ENCODE data around the gene PBX4. TPM values are rescaled to one million over a fixed set of nuclear protein-coding genes. Genes with fewer than 3 reads are reported as not detected.

PBX4 gene
- polyA plus RNA-seq, 1 donor: 1.8 TPM

DNA sequence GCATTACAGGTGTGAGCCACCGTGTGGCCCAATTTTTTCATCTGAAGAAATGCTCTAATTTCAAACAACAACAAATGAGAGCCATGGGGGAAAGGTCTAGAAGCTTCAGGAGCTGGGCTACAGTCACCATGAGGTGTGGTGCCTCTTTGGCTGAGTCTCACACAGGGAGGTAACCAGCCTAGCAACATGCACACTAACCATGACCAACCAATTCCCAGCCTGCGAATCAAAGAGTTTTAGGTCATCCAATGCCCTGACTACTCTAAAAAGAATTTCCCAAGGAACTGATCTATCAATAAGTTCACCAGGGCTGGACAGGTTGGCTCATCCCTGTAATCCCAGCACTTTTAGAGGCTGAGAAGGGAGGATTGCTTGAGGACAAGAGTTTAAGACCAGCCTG is 29.9 kb downstream of the PBX4 start:
- DNase-seq (ENCODE audit: low read depth): no peak

DNA sequence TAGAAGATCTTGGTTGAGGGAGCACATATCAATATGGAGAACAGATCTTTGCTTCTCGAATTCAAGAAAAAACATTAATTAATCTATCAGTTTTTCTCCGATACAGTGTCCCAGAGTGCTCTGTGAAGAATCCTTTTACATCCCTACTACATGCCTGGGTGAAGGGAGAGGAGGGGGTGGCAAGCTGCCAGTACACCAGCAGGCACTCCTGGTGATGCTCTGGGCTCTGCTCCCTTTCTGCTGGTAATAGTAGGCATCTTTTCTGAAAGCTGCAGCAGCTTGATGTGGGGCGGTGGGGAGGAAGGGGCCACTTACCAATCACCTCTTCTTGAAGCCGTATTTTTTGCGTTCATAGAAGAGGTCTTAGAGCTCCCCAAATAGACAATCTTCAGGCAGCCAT is 30.7 kb downstream of the PBX4 start:
- DNase-seq (ENCODE audit: low read depth): no peak

DNA sequence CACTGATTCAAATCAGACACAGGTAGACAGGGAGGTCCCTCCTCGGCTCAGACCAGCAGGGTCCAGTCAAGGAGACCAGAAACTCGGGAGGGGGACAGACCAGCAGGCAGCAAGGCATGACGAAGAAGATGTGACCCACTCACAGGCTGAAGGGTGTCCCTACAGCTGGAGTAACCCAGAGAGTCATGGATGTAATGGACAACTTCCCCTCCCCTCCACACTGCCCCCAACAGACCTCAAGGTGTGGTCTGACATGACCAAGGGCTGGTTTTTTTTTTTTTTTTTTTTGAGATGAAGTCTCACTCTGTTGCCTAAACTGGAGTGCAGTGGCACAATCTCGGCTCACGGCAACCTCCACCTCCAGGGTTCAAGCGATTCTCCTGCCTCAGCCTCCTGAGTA is 34.1 kb downstream of the PBX4 start:
- no peak for DNase-seq (ENCODE audit: low read depth)

DNA sequence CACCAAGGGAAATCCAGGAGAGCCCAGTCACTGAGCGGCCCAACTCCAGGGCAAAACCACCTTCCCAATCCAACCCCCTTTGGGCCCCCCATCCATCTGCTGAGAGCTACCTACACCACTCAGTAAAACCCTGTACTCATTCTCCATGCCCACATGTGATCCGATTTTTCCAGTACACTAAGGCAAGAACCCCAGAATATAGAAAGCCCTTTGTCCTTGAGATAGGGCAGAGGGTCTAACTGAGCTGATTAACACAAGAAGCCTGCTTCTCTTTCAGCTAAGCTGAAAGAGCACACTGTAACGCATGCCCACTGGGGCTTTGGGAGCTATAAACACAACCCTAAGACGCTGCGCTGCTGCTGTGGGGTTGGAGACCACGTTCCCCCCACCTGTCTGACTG is 36.0 kb downstream of the PBX4 start:
- DNase-seq (ENCODE audit: low read depth): no peak

DNA sequence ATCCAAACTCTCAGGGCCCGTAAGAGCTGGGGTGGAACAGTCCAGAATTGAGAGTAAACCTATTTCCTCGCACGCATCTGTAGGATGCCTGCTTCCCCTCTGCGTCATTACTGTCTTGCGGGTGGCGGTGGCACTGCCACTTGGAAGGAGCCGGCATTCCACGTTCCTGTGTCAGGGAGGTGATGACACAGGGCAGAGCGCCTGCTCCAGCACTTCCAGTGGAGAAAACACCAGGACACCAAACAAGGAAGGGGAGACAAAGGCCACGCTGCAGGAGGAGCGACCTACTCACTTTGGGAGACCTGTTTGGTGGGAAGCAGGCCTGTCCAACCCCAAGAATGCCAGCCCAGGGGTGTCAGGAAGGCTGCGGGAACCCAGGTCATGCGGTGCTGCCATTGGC is 37.1 kb downstream of the PBX4 start:
- no peak for DNase-seq (ENCODE audit: low read depth)

DNA sequence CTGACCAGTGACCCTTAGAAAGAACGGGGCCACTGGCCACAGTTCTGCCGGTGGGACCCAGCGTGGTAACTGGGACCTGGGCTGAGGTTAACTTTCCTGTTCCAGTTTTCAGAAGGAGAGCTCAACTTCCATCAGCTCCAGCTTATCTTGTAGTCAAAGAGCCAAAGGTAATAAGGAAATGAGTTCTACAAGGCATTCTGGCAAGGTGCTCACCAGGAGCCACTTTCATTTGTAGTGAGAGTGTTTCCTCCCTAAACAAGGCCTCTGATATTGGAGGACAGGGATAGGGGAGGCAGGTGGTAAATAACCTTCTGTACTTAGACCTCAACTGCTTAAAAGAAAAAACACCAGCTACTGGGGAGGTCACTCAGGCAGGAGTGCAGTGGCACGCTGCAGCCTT is 38.1 kb downstream of the PBX4 start:
- DNase-seq (ENCODE audit: low read depth): no peak

DNA sequence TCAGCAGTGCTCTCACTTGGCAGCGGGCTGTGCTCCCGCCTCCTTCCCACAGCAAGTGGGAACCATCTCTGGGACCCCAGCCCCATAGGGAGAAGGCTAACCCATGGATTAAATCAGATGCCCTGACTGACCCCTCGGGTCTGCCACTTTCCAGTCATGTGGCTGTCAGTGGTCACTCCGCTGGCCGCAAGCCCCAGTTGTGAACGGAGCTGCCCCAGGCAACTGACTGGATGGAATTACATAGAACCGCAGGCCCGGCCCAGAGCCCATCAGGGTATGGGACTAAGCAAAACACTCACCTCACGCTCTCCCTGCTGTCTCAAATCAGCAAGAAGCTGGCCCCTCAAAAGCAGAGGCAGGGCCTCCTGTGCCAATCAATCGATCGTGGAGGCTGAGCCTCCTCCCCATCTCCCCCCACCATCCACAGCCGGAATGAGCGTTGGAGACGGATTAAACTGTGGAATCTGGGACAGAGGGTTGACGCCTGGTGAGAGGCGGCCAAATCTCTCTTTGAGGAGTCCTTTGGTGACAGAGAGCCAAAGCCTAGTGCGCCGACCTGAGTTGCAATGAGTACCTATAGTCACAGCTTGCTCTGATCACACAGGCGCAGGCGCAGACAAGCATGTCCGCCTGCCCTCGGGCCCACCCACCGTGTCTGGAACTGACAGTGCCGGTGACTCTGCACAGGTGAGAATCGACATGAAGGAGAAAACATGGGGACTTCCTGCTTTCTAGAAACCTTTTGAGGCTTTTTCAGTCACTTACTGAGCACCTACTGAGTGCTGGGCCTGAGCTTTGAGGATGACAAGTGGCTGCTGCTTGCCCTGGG is 38.7 kb downstream of the PBX4 start:
- DNase-seq (ENCODE audit: low read depth): no peak

DNA sequence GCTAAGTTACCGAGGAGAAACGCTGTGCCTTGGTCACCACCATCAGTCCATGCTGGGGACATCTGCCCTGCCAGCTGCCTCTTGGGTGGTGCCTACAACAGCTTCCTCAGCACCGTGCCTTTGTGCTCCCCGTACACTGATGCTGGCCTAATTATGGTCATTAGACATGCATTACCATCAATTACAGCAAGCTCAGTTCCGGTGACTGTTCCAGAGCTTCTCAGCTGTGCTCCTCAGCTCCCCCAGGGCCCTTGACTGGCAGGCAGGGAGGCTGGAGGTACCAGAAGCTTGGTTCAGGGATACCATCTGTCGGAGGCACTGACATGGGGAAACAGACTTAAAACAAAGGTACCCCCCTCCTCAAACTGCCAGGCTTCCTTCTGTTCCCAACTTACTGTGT is 40.2 kb downstream of the PBX4 start:
- DNase-seq (ENCODE audit: low read depth): no peak

DNA sequence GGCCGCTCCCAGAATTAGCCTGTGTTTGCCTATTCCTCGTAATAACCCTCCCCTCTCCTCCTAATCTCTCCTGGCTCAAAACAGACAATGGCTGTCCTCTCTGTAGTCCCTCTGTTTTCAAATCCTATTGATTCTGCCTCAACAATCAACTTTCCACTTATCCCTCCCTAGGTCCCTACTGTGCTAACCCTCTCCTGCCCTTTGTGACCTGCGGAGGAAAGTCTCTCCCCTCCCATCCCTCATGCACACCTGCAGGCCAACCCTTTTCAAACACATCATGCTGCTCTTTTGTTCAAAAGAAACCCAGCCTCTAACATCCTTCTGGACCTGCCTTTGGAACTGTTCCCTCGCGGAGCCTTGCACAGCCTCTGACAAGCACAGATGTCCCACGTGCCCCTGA is 43.1 kb downstream of the PBX4 start:
- no peak for DNase-seq (ENCODE audit: low read depth)

DNA sequence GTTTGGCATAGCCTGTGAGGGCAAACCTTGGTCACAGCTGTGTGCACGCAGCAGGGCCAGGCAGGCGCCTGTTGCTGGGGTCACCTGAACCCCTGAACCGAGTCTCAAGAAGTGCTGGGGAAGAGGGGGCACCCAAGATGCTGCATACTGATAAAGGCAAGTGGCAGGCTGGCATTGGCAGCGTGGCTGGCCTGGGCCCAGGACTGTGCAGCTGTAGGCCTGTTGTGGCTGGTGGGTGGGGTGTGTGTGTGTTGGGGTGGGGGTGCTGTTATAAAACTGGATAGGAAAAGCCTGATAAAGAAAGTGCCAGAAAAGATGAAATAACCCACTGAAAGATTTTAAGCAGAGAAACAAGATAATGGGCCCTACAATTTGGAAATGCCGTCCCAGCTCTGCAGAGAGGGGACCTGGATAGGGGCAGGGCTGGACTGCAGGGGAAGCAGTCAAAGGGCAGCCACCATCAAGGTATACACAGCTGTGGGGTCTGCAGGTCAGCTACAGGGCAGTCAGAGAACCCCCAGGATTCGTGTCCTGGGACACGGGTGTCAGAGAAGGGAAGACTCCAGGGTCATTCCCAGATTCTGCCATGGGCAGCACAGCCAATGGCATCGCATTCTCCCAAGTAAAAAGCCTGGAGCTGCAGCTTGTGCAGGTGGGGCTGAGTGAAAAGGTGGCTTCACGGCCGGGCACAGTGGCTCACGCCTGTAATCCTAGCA is 47.3 kb downstream of the PBX4 start:
- no peak for DNase-seq (ENCODE audit: low read depth)

DNA sequence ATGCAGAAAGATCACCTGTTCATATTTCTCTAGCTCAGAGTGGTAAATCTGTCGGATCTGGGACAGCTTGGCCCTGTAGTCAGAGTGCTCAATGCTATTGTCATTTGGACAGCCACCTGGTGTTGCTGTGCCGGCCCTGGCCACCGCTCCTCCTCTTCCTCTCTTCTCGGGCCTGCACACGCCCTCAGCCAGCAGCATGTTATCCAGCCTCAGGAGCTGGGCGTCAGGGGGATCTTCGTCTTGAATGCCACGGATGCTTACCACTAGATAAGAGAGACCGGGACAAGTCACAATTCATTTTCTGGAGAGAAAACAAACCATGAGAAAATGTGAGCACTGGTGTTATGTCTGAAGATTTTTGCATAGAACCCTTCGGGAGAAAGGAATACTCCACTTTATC is 47.9 kb downstream of the PBX4 start:
- no peak for DNase-seq (ENCODE audit: low read depth)

DNA sequence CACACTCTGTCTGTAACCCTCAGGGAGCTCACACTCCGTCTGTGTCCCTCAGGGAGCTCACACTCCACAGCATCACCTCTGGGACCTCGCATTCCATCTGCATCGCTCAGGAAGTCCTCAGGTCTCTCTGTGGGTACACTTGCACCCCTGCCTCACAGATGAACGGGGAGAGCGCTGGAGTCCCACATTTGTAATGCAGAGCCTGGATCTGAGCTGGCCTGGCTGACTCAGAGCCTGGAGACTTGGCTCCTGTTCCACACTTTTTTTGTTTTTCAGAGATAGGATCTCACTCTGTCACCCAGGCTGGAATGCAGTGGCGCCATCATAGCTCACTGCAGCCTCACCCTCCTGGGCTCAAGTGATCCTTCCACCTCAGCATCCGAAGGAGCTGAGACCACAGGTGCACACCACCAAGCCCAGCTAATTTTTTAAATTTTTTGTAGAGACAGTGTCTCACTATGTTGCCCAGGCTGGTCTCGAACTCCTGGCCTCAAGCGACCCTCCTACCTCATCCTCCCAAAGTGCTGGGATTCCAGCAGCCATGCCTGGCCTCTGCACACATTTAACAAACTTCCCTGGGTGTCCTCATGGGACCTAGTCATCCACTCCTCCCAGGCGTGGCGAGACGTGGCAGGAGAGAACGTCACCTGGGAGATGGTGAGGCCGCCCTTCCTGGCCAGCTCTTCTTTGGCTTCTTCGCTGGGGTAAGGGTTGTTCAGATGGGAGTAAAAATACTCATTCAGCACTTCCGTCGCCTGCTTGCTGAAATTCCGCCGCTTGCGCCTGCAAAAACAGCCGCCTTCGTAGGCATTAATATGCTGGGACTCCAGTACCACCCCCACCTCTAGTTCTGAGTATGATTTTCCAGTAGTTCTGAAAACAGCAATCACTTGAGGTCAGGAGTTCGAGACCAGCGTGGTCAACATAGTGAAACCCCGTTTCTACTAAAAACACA is 49.4 kb downstream of the PBX4 start:
- DNase-seq (ENCODE audit: low read depth): no peak

DNA sequence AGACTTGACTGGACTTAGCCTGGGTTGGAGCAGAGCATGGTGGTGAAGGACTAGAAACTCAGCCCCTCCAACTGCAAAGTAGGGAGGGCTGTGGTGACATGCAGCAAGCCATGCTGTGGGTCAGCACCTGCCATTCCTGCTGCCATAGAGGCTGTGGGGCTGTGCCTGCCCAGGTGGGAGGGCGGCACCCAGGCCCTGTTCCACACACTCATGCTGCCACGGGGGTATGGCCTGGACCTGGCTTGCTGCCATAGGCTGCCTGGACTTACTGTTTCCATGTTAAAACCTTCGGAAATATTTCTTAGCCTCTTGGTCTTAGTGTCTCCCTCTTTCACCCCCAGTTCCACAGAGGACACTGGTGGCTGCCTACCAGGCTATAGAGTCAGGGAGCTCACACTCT is 51.1 kb downstream of the PBX4 start:
- no peak for DNase-seq (ENCODE audit: low read depth)

DNA sequence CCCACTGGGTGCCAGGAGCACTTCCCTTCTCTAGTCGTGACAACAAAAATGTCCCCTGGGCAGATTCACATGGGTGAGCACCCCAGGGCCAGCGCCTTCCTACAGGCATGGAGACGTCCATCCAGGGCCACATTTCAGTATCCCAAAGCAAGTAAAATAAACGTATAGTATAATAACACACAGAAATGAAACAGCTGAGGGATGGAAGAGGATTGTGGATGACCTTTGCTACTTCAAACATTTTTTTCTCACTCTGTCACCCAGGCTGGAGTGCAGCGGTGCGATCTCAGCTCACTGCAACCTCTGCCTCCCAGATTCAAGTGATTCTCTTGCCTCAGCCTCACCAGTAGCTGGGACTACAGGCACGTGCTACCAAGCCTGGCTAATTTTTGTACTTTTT is 52.2 kb downstream of the PBX4 start:
- no peak for DNase-seq (ENCODE audit: low read depth)

DNA sequence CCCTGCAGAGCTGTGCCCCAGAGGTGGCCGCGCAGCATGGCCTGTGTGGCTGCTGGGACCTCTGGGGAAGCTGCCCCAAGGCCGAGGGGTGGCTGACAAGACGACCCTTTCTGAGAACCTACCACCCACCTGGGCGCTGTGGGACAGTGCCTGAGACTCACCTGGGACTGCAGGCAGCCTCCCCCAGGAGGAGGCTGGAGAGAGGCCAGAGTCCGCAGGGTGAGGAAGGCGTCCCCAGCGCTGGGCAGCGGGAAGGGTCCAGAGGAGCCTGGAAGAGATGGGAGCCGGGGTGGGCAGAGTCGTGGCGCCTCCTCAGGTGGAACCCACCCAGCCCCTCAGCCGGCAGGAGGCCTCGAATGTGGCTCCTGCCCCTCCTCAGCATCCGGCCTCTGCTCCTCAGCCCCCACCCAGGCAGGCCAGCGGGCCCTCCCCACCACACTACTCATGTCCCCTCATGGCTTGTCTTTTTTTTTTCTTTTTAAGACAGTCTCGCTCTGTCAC is 55.1 kb downstream of the PBX4 start:
- DNase-seq (ENCODE audit: low read depth): no peak

DNA sequence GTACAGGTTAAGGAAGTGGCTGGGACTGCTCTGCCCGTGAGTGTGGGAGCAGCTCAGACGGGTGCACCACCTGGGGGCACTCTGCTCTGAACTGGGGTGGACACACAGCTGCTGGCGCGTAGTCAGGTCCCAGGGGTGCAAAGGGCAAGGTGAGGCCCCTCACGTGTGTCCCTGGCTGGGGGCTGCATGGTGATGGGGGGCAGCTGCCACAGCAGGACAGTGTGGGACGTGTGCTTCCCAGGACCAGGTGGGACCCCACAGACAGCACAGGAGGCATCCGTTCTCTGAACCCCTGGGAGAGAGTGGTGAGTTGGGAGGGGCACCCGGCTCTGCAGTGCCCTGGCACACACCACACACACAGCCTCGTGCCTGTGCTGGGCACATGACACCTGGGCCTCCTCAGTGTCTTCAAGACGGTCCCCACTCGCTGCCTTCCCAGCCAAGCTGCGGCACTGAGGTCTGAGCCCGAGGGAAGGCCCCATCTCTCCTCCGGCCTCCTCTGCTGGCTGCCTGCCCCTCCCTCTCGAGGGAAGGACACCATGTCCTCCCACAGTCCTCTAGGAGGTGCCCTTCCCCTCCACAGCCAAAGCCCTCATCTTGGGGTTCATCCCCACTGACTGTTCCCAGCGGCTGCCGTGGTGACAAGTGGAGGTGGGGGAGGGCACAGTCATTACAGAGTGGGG is 55.7 kb downstream of the PBX4 start:
- no peak for DNase-seq (ENCODE audit: low read depth)

DNA sequence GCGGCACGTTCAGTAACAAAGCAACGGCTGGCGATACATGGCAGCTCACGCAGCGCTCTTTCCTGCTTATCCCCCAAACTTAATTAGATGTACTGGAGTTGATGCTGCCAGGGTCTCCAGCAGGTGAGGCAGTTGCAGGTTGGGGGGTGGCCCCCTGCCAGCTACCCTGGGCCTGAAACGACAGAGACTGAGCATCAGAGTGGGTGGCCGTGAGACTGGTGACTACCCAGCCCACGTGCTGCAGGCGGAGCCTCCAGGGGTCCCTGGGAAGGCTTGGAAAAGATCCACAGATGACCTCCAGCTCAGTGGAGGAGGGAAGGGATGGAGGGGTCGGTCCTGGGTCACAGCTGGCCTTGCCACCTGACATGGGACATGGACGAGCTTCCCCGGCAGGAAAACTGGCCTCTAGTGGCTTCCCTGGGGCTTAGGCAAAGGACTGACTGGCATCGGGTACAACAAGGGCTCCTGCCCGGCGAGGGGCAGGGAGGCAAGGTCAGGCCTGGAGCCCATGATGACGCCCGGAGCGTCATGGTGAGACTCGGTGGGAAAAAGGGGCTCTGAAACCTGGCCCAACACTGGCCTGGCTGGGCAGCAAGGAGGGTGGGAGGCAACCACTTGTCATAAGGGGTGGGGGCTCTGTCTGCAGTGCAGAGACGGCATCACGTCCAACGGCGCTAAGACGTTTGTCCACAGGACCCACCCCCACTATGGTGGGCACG is 56.4 kb downstream of the PBX4 start:
- no peak for DNase-seq (ENCODE audit: low read depth)

DNA sequence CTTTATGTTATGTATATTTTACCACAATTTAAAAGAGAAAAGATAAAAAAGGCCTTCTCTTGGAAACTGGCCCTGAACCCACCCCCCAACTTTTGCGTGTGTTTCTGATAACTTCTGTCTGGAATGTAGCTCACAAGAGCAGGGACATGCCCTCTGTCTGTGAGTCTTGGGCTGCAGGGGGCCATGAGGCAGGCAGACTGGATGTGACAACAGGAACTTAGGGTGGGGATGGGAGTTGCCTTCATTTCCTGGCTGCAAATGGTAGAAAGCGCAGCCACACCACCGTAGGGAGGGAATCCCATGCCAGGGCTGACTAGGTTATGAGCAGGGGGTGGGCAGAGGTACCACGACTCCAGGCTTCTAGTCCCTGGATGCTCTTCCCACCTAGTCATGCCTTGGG is 58.6 kb downstream of the PBX4 start:
- DNase-seq (ENCODE audit: low read depth): no peak

DNA sequence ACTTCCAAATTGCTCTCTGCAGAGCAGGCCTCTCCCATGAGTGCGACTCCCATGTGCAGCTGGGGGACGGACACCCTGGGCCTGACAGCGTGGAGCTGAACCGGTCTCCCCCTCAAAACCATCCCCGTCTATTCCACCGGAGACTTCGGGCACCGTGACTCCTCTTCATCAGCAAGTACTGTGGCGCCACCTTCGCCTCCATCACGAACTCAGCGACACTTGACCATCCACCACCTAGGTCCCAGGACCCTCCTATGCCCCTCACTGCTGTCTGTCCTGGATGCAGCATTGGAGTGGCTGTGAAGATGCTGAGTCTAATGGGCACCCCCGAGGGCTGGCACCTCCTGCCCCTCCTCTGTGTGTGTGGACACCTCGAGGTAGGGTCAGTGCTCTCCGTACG is 59.9 kb downstream of the PBX4 start:
- no peak for DNase-seq (ENCODE audit: low read depth)

DNA sequence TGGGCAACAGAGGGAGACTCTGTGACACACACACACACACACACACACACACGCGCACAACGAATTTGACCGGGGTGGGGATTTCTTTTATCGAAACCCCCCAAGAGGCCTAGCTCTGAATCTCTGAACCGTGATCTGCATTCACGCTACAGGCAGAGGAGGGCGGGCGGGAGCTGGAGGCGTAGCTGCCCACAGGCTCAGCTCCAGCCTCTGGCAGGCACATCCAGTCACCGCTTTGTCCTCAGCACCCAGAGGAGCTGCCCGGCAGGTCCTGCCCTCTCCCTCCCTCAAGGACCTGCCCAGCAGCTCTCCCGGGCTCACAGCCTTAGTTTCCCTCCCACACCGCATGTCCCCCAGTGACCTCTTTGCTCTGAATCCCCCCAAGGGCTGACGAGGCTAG is 60.4 kb downstream of the PBX4 start:
- no peak for DNase-seq (ENCODE audit: low read depth)

Measured in forelimb muscle (tissue), 1 donor.